Loucy (cell line): ENCODE data around the gene METTL4.

Experiments
- EZH2phosphoT487 ChIP-seq: fragments of 200-600 bp; IDR thresholded peaks from 2 replicates; pipeline ENCODE4 v1.6.1; 2018; ENCODE audit warnings: antibody characterized with exemption, mild to moderate bottlenecking, moderate library complexity, borderline replicate concordance
- TF ChIP-seq, protein P1 (sequence below): fragments of 200-600 bp; sonication (generic); conservative IDR thresholded peaks from 2 replicates; pipeline ENCODE4 v1.5.1; 2014; ENCODE audit warnings: mild to moderate bottlenecking, antibody characterized with exemption, low read length

DNA sequence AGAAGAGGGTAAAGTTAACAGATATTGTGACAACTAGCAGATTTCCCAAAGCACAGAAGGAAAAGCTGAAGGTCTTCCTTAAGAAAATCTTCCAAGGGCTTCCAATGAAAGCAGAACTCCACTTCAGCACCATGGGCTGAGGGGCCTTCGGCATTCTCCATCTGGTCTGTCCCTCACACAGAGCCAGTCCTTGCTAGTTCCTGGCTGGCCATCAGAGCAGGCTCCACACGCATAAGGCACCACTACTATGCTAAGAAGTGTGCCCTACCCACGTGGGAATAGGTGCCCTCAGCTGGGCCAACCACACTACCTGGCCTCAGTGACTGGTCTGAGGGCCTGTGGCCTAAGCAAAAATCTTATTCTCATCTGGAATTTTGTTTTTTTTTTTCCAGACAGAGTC, 73.5 kb downstream of the METTL4 start:
- TF ChIP-seq, protein P1, sequence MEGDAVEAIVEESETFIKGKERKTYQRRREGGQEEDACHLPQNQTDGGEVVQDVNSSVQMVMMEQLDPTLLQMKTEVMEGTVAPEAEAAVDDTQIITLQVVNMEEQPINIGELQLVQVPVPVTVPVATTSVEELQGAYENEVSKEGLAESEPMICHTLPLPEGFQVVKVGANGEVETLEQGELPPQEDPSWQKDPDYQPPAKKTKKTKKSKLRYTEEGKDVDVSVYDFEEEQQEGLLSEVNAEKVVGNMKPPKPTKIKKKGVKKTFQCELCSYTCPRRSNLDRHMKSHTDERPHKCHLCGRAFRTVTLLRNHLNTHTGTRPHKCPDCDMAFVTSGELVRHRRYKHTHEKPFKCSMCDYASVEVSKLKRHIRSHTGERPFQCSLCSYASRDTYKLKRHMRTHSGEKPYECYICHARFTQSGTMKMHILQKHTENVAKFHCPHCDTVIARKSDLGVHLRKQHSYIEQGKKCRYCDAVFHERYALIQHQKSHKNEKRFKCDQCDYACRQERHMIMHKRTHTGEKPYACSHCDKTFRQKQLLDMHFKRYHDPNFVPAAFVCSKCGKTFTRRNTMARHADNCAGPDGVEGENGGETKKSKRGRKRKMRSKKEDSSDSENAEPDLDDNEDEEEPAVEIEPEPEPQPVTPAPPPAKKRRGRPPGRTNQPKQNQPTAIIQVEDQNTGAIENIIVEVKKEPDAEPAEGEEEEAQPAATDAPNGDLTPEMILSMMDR, result no peak
- no peak for TF ChIP-seq EZH2phosphoT487
